Measurements from ENCODE around the gene DYRK3. TPM values are rescaled to one million over a fixed set of nuclear protein-coding genes. Genes with fewer than 3 reads are reported as not detected.

DYRK3 gene
- total RNA-seq, 1 donor from 2014 or later = 22.2 TPM

DNA sequence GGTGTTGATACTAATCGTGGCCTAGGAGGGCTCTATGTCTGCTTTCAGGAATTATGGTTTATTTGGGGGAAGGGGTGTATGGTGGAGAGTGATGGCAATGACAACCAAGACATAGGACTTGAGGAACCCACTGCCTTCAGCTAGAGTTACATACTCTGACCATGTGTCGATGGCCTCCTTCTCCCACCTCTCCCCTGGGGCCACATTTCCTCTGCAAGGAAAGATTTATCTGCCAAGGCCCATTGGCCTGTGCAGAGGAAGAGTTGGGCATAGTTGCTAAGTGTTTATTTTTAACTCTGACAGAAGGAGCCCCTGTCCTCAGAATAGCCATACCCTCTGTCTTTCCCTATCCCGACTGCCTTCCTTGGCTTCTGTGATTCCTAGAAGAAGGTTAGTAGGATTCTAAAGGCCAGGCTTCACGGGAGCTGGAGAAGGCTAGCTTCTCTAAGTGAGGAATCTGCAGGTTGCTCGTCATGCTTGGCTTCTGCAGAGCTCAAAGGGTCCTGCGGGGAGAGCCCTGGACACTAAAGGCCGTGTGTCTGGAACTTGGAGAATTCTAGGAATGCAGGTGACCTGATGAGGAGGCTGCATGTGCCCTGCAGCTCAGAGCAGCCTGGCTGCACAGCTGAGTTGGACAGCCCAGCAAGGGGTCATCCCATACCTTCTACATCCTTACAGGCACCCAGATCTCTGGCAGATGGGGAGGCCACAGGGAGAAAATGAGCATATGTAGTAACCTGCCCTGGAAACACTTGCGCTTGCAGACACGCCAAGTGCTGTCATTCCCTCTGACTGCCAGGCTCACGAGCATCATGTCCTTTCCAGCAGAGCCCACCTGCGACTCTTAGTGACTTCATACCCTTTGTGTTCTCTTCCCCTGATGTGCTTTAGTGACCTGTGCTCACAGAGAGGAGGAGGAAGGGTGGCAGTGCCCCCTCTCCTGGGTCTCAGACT, 59.1 kb downstream of the DYRK3 start:
- intact Hi-C loops (cut with micrococcal nuclease) = no loop called here
- no peak for ATAC-seq

DNA sequence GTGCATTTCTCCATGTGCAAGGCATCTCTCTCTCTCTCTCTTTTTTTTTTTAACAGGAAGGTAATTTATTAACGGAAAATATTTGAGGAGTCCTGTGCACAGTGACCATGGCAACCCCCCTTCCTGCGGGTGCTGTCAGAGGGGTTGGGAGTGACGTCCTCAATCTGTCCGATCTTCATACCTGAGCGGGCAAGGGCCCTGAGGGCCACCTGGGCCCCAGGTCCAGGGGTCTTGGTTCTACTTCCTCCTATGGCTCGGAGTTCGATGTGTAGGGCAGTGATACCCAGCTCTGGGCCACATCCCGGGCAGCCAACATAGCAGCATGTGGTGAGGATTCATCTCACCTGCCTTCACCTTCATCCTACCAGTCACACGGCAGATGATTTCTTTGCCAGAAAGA, 60.4 kb downstream of the DYRK3 start:
- no peak for DNase-seq
- ATAC-seq = no peak
- intact Hi-C loops (cut with micrococcal nuclease) = no loop called here

More for the DNA sequence above, 59.1 kb downstream of the DYRK3 start:
- no peak for DNase-seq

DNA sequence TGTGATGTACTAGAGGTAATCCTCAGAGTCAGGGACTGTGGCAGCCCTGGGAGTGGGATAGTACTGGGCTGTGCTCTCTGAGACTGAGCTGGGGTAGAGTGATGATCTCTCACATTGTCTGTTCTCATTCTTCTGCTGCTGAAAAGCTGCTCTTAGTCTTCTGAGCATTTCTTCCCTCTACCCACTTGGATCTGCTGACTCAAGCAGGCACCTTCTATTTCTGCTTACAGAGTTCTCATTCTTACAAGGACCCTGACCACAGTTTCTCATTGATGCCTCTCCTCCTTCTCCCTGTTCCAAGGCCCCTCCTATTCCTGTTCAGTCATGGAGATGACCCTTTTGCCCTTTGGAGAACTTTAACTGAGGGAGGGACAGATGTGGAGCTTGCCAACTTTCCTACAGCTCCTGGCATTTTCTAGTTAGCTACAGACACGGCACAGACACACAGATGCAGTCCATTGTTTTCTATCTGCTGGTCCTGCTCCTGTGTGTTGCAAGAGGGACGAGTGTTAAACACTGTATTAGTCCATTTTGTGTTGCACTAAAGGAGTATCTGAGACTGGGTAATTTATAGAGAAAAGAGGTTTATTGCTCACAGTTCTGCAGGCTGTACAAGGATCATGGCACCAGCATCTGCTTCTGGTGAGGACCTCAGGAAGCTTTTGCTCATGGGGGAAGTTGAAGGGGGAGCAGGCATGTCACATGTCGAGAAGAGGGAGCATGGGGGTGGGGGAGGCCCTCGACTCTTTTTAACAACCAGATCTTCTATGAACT, 61.7 kb downstream of the DYRK3 start:
- DNase-seq = no peak
- intact Hi-C loops (cut with micrococcal nuclease) = no loop called here
- ATAC-seq = peak; percentile 52

GRCh38 chr1:206698011-206698410, 62.7 kb downstream of the DYRK3 start:
- no peak for DNase-seq
- no peak for ATAC-seq
- intact Hi-C loops (cut with micrococcal nuclease) = no loop called here

Other genes starting within 250 kb of the DYRK3 start
- 0.64 TPM for gene IKBKE, start 165.1 kb upstream of the DYRK3 start, total RNA-seq
- gene RASSF5, start 128.0 kb upstream of the DYRK3 start, total RNA-seq = 4.2 TPM
- 26.4 TPM for gene EIF2D, start 23.1 kb upstream of the DYRK3 start, total RNA-seq
- gene MAPKAPK2, start 49.4 kb downstream of the DYRK3 start, total RNA-seq = 228 TPM
- not detected for gene IL19, start 135.2 kb downstream of the DYRK3 start, total RNA-seq
- gene IL10, start 137.0 kb downstream of the DYRK3 start, total RNA-seq = 0.37 TPM
- gene IL20, start 230.1 kb downstream of the DYRK3 start, total RNA-seq = not detected

All from left ventricle myocardium superior (tissue), 1 donor.